ENCODE results near the gene ZNF774. TPM values are rescaled to one million over a fixed set of nuclear protein-coding genes. Genes with fewer than 3 reads are reported as not detected.
"Not testable (repeated sequence)": the region's sequence is repeated elsewhere in the genome, so short reads cannot be mapped to it uniquely, and the experiment has no call there.

Gene ZNF774
- total RNA-seq: 1 to 10 TPM; 1.8 to 7.1 (median 3.5) TPM

DNA sequence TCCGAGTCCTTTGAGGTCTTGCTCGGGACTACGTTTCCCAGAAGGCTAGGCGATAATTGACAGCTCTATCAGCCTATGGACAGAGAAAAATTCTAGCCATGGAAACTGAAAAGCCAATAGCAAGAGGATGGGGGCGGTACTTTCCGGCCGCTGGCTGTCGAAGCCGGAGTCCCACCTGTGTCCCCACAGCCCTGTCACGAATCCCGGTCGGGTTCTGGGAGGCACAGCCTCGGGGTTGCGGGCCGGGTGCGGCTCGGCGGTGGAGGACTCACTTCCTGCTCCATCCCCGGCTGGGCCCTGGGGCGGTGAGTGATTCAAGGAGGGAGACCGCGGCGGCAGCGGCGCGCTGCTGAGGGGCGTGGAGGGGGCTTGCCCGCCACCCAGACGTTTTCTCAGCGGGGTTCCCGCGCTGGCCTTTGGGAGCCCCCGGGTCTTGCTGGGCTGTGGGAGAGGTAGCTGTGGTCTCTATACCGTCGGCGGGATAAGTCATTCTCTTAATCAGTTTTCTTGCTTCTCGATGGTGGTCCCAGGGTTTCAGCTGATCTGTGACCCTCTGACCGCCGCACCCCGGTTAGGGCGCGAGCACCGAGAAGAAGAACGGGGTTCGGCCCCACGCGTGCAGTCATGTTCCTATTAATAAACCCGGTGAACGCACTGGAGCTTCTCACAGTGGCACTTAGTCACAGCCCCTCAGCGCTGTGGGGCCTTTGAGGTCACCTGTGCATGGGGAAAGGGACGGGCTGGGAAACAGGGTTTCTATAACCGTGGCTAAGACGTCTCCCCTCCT is at the start of gene ZNF774:
TSS of gene ZNF774 (plus strand) at position 178 of the 787 bp plus-strand sequence. CDS start 2,377 bp downstream, outside the sequence.
- WGBS, 10 experiments: 0 to 40% (median 1%) methylated on average over 1 to 20 of the region's 53 CpGs; no CpG with 5 or more reads in 2 of the 10 experiments
- in situ Hi-C loops (cut with MboI; ENCODE audit: low pct_unique_long_range_greater_than_20kb in 2 of 9, low sequenced_read_pairs in 9 of 9, unreplicated experiment in 9 of 9): no loop called here
- H3K27ac ChIP-seq: no peak within 1 kb of the TSS

DNA sequence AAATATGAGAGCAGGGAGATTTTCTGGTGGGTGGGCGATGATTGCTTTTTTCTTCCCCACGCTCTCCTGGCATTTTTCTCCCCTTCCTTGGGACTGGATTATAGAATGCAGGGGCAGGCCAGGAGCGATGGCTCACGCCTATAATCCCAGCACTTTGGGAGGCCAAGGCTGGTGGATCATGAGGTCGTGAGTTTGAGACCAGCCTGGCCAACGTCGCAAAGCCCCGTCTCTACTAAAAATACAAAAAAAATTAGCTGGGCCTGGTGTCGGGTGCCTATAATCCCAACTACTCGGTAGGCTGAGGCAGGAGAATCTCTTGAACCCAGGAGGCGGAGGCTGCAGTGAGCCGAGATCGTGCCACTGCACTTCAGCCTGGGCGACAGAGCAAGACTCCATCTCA is 46.7 kb upstream of the ZNF774 start:
- WGBS, 10 experiments: 83 to 100% (median 98%) methylated on average over 1 to 12 of the region's 14 CpGs; no CpG with 5 or more reads in 2 of the 10 experiments
- H3K4me1 ChIP-seq (replicated peaks in 1 of 2): peaks cover 4 to 26% of the 10 kb centered on the region in 2 donors
- H3K27ac ChIP-seq; ATAC-seq (replicated peaks in 6 of 8); H3K4me3 ChIP-seq: not testable (repeated sequence)
- in situ Hi-C loops (cut with MboI; ENCODE audit: low pct_unique_long_range_greater_than_20kb in 2 of 9, low sequenced_read_pairs in 9 of 9, unreplicated experiment in 9 of 9): loop anchor here in 2 of 9 experiments (25.0 kb wide), 2 partner anchors 182 to 582 kb away; partner anchors contain the start of gene FES (in 2 of the 2)

More for the DNA sequence above, at the start of gene ZNF774:
- Histone ChIP-seq H3K4me1 (replicated peaks in 1 of 2) (no peaks in the 10 kb centered on the region), H3K4me3 (peak within 1 kb of the TSS; percentile 53 to 85 (median 65))
- ATAC-seq (replicated peaks in 6 of 8): peak; percentile 95 to 99 (median 98)

DNA sequence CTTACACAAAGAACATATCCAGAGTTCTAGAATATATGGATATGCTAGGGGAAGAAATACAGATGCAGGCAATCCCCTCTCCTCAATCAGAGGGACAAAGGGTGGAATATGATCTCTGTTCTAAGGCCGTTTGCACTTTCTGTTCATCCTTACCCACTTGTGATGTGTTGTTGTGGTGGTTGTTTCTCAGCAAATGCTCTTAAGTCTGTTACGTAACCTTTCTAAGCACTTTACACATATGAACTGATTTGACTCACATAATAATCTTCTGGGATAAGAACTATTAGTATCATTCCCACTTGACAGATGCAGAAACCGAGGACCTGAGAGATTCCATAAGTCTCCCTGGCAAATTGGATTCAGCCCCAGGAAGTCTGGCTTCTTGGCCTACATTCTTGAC is 46.2 kb upstream of the ZNF774 start:
- WGBS, 10 experiments: 62 to 100% (median 88%) methylated on average over 1 to 3 of the region's 3 CpGs; no CpG with 5 or more reads in 1 of the 10 experiments
- Histone ChIP-seq H3K4me3 (no peak overlapping the region), H3K4me1 (replicated peaks in 1 of 2) (peaks cover 4 to 26% of the 10 kb centered on the region in 2 donors), H3K27ac (no peak overlapping the region)
- ATAC-seq (replicated peaks in 6 of 8): no peak
- in situ Hi-C loops (cut with MboI; ENCODE audit: low pct_unique_long_range_greater_than_20kb in 2 of 9, low sequenced_read_pairs in 9 of 9, unreplicated experiment in 9 of 9): loop anchor here in 2 of 9 experiments (25.0 kb wide), 2 partner anchors 181 to 581 kb away; partner anchors contain the start of gene FES (in 2 of the 2)

- WGBS, 10 experiments: 6 to 83% (median 71%) methylated on average over 2 to 5 of the region's 6 CpGs; no CpG with 5 or more reads in 1 of the 10 experiments
- no peak for ATAC-seq (replicated peaks in 6 of 8)
- Histone ChIP-seq H3K27ac (no peak overlapping the region), H3K4me3 (no peak overlapping the region), H3K4me1 (replicated peaks in 1 of 2) (peaks cover 4 to 26% of the 10 kb centered on the region in 2 donors)
- in situ Hi-C loops (cut with MboI; ENCODE audit: low pct_unique_long_range_greater_than_20kb in 2 of 9, low sequenced_read_pairs in 9 of 9, unreplicated experiment in 9 of 9): loop anchor here in 2 of 9 experiments (25.0 kb wide), 2 partner anchors 181 to 581 kb away; partner anchors contain the start of gene FES (in 2 of the 2)
Measured at GRCh38 chr15:90306560-90306959, 45.5 kb upstream of the ZNF774 start.

- no peak for ATAC-seq (replicated peaks in 6 of 8)
- in situ Hi-C loops (cut with MboI; ENCODE audit: low pct_unique_long_range_greater_than_20kb in 2 of 9, low sequenced_read_pairs in 9 of 9, unreplicated experiment in 9 of 9): loop anchor here in 2 of 9 experiments (25.0 kb wide), 2 partner anchors 180 to 580 kb away; partner anchors contain the start of gene FES (in 2 of the 2)
- H3K27ac ChIP-seq: no peak overlapping the region
- 38 to 100% (median 100%) methylated on average over 1 to 2 of the region's 2 CpGs; no CpG with 5 or more reads in 3 of the 10 experiments for WGBS, 10 experiments
- H3K4me1 ChIP-seq (replicated peaks in 1 of 2): peaks cover 4 to 26% of the 10 kb centered on the region in 2 donors
- H3K4me3 ChIP-seq: no peak overlapping the region
Measured at GRCh38 chr15:90307661-90308060, 44.4 kb upstream of the ZNF774 start.

DNA sequence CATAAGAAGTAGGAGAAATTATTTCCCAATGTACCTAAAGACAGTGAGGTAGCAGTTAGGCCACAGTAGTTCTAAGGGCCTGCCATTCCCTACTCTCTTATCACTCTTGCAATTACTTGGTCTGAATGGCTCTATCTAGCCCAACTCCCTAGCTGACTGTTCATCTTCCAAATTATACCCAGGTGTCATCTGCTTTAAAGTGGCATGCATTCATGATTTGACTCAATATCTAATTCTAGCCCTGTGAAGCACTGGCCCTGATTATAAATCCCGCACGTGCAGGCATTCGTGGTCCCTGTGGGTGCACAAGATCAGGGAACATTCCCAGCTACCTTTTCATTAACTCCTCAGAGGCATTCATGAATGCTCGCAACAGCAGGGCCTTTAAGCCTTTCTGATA is 43.1 kb upstream of the ZNF774 start:
- Histone ChIP-seq H3K4me1 (replicated peaks in 1 of 2) (peaks cover 4 to 26% of the 10 kb centered on the region in 2 donors), H3K27ac (no peak overlapping the region), H3K4me3 (no peak overlapping the region)
- 48 to 84% (median 59%) methylated on average over 1 to 4 of the region's 4 CpGs; no CpG with 5 or more reads in 5 of the 10 experiments for WGBS, 10 experiments
- in situ Hi-C loops (cut with MboI; ENCODE audit: low pct_unique_long_range_greater_than_20kb in 2 of 9, low sequenced_read_pairs in 9 of 9, unreplicated experiment in 9 of 9): loop anchor here in 2 of 9 experiments (25.0 kb wide), 2 partner anchors 178 to 578 kb away; partner anchors contain the start of gene FES (in 2 of the 2)
- peak in 5 of 8 experiments; percentile 15 to 90 (median 73) for ATAC-seq (replicated peaks in 6 of 8)

DNA sequence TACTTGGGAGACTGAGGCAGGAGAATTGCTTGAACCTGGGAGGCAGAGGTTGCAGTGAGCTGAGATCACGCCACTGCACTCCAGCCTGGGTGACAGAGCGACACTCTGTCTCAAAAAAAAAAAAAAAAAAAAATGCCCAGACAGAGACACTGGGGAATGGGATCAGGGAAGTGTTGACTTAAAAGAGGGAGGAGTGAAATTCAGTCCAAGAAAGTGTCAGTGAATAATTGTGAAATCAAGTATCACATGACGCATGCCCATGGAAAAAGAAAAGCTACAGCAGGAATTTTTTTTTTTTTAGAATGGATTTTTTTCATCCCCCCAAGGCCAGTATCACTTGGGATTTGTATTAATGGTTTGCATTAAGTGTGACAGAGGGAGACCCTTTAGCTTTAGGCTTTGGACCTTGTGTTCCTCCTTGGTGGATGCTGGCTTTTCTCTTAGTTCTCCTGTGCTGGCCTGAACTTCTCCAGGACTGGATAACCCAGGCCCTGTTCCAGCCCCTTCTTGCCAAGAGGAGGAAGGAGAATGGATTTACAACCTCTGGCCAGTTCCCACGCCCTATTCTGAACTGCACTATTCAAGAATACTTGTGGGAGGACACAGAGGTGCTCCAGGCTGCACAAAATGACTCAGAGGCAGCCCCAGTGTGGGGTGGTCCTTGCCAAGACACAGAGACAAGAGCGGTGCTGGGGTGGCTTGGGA is 36.7 kb upstream of the ZNF774 start:
- in situ Hi-C loops (cut with MboI; ENCODE audit: low pct_unique_long_range_greater_than_20kb in 2 of 9, low sequenced_read_pairs in 9 of 9, unreplicated experiment in 9 of 9): loop anchor here in 2 of 9 experiments (25.0 kb wide), 2 partner anchors 172 to 572 kb away; partner anchors contain the start of gene FES (in 2 of the 2)
- H3K4me1 ChIP-seq (replicated peaks in 1 of 2): peaks cover 13 to 18% of the 10 kb centered on the region in 2 donors
- ATAC-seq (replicated peaks in 6 of 8): peak; percentile 19 to 86 (median 56)
- WGBS, 10 experiments: 0 to 80% (median 32%) methylated on average over 1 to 4 of the region's 5 CpGs; no CpG with 5 or more reads in 2 of the 10 experiments
- no peak overlapping the region for H3K4me3 ChIP-seq
- H3K27ac ChIP-seq: no peak overlapping the region

DNA sequence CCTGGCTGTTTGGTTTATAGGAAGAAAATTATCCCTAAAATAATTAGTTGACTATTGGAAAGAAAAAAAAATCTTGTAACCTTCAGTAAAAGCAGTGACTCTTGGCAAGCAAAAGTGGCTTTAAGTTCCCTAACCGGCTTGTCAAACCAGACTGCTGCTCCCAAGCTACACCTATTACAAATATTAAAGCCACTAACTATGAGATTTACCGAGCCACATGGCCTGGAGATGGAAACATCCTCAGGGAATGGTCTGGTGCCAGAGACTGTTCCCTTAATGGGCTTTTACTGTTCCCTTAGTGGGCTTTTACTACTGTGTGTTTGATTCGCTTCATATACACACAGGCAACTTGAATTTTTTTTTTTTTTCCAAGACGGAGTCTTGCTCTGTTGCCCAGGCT is 35.9 kb upstream of the ZNF774 start:
- in situ Hi-C loops (cut with MboI; ENCODE audit: low pct_unique_long_range_greater_than_20kb in 2 of 9, low sequenced_read_pairs in 9 of 9, unreplicated experiment in 9 of 9): loop anchor here in 2 of 9 experiments (25.0 kb wide), 2 partner anchors 171 to 571 kb away; partner anchors contain the start of gene FES (in 2 of the 2)
- peaks cover 13 to 18% of the 10 kb centered on the region in 2 donors for H3K4me1 ChIP-seq (replicated peaks in 1 of 2)
- H3K4me3 ChIP-seq: no peak overlapping the region
- WGBS, 10 experiments: 25 to 100% (median 85%) methylated on average over 1 to 4 of the region's 4 CpGs; no CpG with 5 or more reads in 1 of the 10 experiments
- ATAC-seq (replicated peaks in 6 of 8): peak in 1 of 8 experiments; percentile 3
- no peak overlapping the region for H3K27ac ChIP-seq

DNA sequence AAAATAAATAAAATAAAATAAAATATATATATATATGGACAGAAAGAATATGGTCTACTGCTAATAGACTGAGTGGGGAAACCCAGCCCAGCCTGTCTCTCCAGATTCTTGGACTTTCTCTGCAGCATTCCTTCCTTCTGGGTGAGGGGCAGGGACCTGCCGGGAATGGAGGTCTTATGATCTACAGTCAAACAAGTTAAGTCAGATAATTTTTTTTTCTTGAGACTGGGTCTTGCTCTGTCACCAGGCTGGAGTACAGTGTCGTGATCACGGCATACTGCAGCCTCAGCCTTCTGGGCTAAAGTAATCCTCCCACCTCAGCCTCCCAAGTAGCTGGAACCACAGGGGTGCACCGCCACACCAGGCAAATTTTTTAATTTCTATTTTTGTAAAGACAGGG is 33.5 kb upstream of the ZNF774 start:
- in situ Hi-C loops (cut with MboI; ENCODE audit: low pct_unique_long_range_greater_than_20kb in 2 of 9, low sequenced_read_pairs in 9 of 9, unreplicated experiment in 9 of 9): loop anchor here in 2 of 9 experiments (25.0 kb wide), 2 partner anchors 169 to 569 kb away; partner anchors contain the start of gene FES (in 2 of the 2)
- H3K4me3 ChIP-seq: no peak overlapping the region
- no peak for ATAC-seq (replicated peaks in 6 of 8)
- peaks cover 7 to 16% of the 10 kb centered on the region in 2 donors for H3K4me1 ChIP-seq (replicated peaks in 1 of 2)
- no peak overlapping the region for H3K27ac ChIP-seq
- WGBS, 10 experiments: 20 to 100% (median 81%) methylated on average over 1 to 4 of the region's 4 CpGs; no CpG with 5 or more reads in 3 of the 10 experiments

GRCh38 chr15:90320062-90320884 is 31.8 kb upstream of the ZNF774 start:
- 0 to 83% (median 9%) methylated on average over 1 to 16 of the region's 17 CpGs; no CpG with 5 or more reads in 1 of the 10 experiments for WGBS, 10 experiments
- in situ Hi-C loops (cut with MboI; ENCODE audit: low pct_unique_long_range_greater_than_20kb in 2 of 9, low sequenced_read_pairs in 9 of 9, unreplicated experiment in 9 of 9): loop anchor here in 3 of 9 experiments (10.0 to 25.0 kb wide), 3 partner anchors 155 to 567 kb away; partner anchors contain the start of gene FES (in 2 of the 3)
- no peak overlapping the region for H3K27ac ChIP-seq
- H3K4me3 ChIP-seq: no peak overlapping the region
- peaks cover 7 to 12% of the 10 kb centered on the region in 2 donors for H3K4me1 ChIP-seq (replicated peaks in 1 of 2)
- ATAC-seq (replicated peaks in 6 of 8): peak; percentile 77 to 97 (median 94)

DNA sequence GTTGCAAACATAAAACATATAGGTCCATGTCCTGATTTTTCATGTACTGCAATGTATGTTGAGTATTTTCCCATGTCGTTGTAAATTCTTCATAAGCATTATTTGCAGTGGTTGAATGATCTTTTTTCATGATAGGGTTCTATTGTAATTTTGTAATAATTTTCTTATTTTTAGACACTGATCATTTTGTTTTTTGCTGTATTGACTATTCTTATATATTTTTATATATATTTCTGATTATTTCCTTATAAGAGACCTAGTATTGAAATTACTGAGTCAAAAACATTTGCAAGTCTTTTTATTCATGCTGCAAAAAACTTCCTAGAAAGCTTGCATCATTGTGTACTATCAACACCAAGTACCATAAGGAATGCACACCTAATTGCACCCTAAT is 31.2 kb upstream of the ZNF774 start:
- WGBS, 10 experiments: 17 to 100% (median 50%) methylated on average over 1 of the region's 1 CpG; no CpG with 5 or more reads in 1 of the 10 experiments
- Histone ChIP-seq H3K4me3 (no peak overlapping the region), H3K4me1 (replicated peaks in 1 of 2) (peaks cover under 1 to 6% of the 10 kb centered on the region in 2 donors), H3K27ac (no peak overlapping the region)
- in situ Hi-C loops (cut with MboI; ENCODE audit: low pct_unique_long_range_greater_than_20kb in 2 of 9, low sequenced_read_pairs in 9 of 9, unreplicated experiment in 9 of 9): loop anchor here in 3 of 9 experiments (10.0 to 25.0 kb wide), 3 partner anchors 154 to 566 kb away; partner anchors contain the start of gene FES (in 2 of the 3)
- no peak for ATAC-seq (replicated peaks in 6 of 8)

Measured in motor neuron (in vitro differentiated cells).